Bone marrow (tissue), 2 donors: ENCODE measurements around the gene GNPTG.

Experiments used
- DNase-seq, 2 donors: peaks; one replicate each; lab custom pipeline; 2025; lab: John Stamatoyannopoulos, UW

The GNPTG gene

GRCh38 chr16:1371054-1371978 is 19.6 kb downstream of the GNPTG start:
- DNase-seq, result no peak

- DNase-seq, result no peak
These were observed 20.7 kb downstream of the GNPTG start for GRCh38 chr16:1372292-1372950.

- no peak for DNase-seq
These were observed 22.9 kb downstream of the GNPTG start for GRCh38 chr16:1374418-1375297.

DNA sequence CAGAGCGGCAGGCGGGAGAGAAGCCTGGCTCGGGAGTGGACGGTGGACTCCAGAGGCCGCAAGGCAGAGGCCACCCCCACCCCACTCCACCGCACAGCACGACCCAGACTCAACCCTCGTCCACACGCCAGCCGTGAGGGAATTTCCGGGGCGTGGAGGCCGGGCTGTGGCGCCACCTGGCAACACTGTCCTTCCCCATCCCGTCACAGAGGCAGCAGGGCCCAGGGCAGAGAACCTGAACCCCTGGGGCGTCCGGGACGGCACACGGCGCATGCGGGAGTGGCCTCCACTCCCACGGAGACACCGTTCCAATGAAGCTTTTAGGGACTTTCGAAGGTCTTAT is 23.5 kb downstream of the GNPTG start:
- DNase-seq, result no peak

DNA sequence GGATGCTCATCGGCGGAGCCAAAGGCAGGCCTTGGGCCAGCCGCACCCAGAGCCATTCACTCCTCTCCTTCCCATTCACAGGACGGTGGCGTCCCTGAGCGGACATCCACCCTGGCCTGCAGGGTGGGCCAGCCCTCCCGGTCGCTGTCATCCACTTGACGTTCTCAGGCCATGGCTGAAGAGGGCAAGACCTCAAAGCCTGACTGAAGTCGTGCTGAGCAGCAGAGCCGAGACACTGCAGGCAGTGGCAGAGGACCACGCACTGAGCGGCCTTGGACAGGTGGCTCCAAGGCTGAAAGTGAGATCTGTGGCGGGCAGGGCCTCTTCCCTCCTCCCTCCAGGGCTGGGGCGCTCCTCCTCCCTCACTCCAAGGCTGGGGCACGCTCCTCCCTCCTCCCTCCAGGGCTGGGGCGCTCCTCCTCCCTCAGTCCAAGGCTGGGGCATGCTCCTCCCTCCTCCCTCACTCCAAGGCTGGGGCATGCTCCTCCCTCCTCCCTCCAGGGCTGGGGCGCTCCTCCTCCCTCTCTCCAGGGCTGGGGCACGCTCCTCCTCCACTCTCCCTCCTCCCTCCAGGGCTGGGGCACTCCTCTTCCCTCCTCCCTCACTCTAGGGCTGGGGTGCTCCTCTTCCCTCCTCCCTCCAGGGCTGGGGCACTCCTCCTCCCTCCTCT is 24.1 kb downstream of the GNPTG start:
- no peak for DNase-seq

DNA sequence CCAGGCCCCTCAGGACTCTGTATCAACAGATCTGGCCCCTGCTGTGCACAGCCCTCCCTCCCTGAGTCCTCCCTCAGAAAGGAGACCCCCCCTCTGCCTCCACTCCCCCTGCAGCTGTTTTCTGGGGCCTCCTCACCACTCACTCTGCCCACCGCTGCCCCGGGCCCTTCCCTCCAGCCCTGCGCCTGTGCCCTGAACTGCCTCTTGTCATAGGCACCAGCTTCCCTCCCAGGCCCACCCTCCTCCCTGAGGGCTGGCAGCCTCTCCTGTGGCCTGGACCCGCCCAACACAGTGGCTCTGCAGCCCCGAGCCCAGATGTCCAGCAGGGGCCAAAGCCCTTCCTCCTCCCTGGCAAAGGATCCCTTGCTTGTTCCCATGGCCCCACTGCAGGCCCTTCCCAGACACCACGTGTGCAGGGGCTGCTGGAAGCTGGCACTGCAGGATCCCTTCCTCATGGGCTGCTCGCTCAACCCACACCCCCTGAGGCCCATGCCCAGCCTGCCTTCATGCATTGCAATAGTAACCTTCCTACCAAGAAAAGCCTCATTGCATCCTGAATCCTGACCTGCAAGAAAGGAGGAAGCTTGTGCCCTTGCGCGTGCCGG is 25.8 kb downstream of the GNPTG start:
- DNase-seq, result no peak

GRCh38 chr16:1378087-1378803 is 26.5 kb downstream of the GNPTG start:
- DNase-seq, result no peak

DNA sequence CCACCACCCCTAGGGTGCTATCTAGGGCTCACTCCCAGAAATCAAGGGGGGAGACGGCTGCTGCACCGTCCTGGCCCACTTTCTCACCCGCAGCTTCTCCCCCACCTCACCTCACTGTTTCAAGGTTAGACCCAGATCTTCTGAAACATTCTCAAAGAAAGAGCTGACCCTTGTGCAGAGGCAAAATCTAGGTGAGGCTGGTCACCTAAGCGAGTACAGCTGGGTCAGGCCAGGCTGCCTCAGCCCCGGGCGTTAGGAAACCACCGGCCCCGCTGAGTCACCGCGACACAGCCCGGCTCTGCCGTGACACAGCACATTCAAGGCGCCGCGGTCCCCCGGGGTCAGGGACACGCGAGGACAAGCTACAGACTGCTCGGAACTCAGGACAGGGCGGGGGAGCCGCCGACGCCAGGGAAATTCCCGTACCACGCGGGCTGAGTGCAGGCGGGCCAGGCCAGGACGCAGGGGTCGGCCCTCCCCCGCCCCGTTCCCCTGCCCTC is 27.1 kb downstream of the GNPTG start:
- peak; percentile 57 to 69 for DNase-seq

- DNase-seq, result peak in 1 of 2 donors; percentile 69
These were observed 27.8 kb downstream of the GNPTG start for GRCh38 chr16:1379304-1380076.

- DNase-seq, result no peak
These were observed 28.5 kb downstream of the GNPTG start for GRCh38 chr16:1380195-1380594.

GRCh38 chr16:1381612-1382406 is 30.1 kb downstream of the GNPTG start:
- no peak for DNase-seq

GRCh38 chr16:1383556-1383955 is 31.8 kb downstream of the GNPTG start:
- no peak for DNase-seq

- DNase-seq, result no peak
These were observed 33.5 kb downstream of the GNPTG start for GRCh38 chr16:1385232-1385631.

DNA sequence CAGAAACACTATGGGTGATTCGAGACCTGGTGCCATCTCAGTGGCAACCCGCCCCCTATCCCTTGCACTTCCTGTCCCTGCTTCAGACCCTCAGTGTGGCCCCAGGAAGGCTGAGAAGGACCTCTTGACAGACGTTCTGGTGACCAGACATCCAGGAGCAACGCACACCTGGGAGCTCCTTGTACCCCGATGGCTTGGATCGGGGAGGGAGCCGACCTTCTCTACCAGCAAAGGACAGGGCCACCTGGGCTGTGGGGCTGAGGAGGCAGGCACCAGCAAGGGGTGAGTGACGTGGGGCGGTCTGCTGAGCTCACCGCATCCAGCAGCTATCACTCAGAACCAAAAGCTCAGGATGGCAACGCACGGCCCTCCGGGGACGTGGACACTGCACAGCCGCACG is 35.6 kb downstream of the GNPTG start:
- DNase-seq, result no peak

DNA sequence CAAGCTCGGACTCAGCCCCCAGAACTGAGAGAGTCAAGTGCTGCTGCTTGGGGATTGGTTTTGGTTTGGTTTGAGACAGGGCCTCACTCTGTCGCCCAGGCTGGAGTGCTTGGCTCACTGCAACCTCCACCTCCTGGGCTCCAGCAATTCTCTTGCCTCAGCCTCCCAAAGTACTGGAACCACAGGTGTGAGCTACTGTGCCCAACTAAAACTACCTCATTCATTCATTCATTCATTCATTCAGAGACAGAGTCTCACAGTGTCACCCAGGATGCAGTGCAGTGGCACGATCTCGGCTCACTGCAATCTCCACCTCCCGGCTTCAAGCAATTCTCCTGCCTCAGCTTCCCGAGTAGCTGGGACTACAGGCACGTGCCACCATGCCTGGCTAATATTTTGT is 38.0 kb downstream of the GNPTG start:
- no peak for DNase-seq

- no peak for DNase-seq
These were observed 38.6 kb downstream of the GNPTG start for GRCh38 chr16:1390239-1390779.

- no peak for DNase-seq
These were observed 41.1 kb downstream of the GNPTG start for GRCh38 chr16:1392826-1393225.

GRCh38 chr16:1393613-1394176 is 42.0 kb downstream of the GNPTG start:
- no peak for DNase-seq
